ENCODE data around the gene SPTSSA.

DNA sequence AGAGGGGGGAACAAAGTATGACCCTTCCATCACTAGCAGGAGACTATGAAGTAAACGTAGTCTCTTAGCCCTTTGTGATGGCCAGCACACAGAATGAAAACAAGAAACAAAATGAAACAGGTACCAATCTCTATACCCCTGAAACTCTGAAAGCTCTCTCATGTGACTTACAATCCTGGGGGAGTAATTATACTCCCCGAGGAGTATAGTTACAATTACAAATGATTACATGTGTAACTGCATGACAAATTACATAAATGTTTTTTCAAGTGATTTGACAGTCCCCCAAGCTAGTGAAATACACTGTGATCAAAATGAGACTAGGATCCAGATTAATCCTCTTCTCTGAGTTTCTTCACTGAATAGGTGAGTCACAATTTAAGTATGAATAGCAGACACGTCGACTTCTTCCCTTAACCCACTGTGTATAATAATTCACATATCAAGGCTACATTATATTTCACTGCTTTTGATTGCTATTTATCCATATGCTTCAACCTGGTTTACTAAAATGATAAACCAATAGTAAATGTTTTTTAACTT lies 74.0 kb downstream of the SPTSSA start:
- TF ChIP-seq TAF1 (IDR thresholded peaks at IDR 0.05; ENCODE audit: borderline replicate concordance, low read depth, low read length) (no peak), POLR2A (IDR thresholded peaks at IDR 0.05; ENCODE audit: low read depth, low read length) (no peak)
